ENCODE results near the gene HOXB8. TPM values are rescaled to one million over a fixed set of nuclear protein-coding genes. Genes with fewer than 3 reads are reported as not detected.

HOXB8 gene
- total RNA-seq, 3 donors from 2014 or later (not counting 1 experiment from before 2014, with no cell fraction given) = not detected

- no peak overlapping the region for H3K4me3 ChIP-seq (ENCODE audit: low read length)
- 18% methylated on average over 58 of the region's 58 CpGs for WGBS (ENCODE audit: insufficient coverage)
- peaks cover 74 to 86% of the 10 kb centered on the region in 2 donors for H3K27me3 Mint-ChIP-seq (ENCODE audit: low read depth in 2 of 2)
- intact Hi-C loops (cut with micrococcal nuclease) = no loop called here
- H3K4me1 Mint-ChIP-seq = peaks cover 15 to 27% of the 10 kb centered on the region in 2 donors
- no peak overlapping the region for H3K27ac ChIP-seq (ENCODE audit: low read length)
- ATAC-seq = no peak
- peaks cover 44% of the 10 kb centered on the region for H3K27me3 ChIP-seq (ENCODE audit: control insufficient read depth, insufficient read depth, low read length)
- H3K4me1 ChIP-seq (ENCODE audit: control insufficient read depth, insufficient read depth, low read length) = peaks cover 15% of the 10 kb centered on the region
- no peak overlapping the region for H3K27ac Mint-ChIP-seq
- no peaks in the 10 kb centered on the region for H3K9me3 Mint-ChIP-seq
- no peaks in the 10 kb centered on the region for H3K36me3 ChIP-seq (ENCODE audit: control insufficient read depth, insufficient read depth, low read length)
- no peak overlapping the region for H3K4me3 Mint-ChIP-seq
- TF ChIP-seq, protein P1, sequence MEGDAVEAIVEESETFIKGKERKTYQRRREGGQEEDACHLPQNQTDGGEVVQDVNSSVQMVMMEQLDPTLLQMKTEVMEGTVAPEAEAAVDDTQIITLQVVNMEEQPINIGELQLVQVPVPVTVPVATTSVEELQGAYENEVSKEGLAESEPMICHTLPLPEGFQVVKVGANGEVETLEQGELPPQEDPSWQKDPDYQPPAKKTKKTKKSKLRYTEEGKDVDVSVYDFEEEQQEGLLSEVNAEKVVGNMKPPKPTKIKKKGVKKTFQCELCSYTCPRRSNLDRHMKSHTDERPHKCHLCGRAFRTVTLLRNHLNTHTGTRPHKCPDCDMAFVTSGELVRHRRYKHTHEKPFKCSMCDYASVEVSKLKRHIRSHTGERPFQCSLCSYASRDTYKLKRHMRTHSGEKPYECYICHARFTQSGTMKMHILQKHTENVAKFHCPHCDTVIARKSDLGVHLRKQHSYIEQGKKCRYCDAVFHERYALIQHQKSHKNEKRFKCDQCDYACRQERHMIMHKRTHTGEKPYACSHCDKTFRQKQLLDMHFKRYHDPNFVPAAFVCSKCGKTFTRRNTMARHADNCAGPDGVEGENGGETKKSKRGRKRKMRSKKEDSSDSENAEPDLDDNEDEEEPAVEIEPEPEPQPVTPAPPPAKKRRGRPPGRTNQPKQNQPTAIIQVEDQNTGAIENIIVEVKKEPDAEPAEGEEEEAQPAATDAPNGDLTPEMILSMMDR (IDR thresholded peaks at IDR 0.05) = no peak
- peaks cover 6% of the 10 kb centered on the region for H3K36me3 Mint-ChIP-seq
- no peak for DNase-seq
- H3K9me3 ChIP-seq (ENCODE audit: control insufficient read depth, insufficient read depth, low read length) = no peaks in the 10 kb centered on the region
These were observed 27.2 kb upstream of the HOXB8 start for GRCh38 chr17:48642059-48642842.

GRCh38 chr17:48641541-48642058 lies 26.5 kb upstream of the HOXB8 start:
- peaks cover 44% of the 10 kb centered on the region for H3K27me3 ChIP-seq (ENCODE audit: control insufficient read depth, insufficient read depth, low read length)

DNA sequence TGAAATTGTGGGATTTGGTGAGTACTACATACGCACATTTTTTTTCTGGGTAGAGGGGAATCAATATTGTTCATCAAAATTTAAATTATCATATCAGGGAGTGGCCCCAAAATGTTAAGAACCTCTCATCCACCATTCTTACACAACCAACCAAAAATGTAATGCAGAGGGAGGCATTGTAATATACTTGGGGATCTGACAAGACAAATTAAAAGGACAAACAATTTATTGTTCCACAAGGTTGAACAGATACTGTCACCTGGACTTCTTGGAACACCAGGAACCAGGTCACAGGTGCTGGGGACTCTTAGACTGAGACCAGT lies 25.7 kb upstream of the HOXB8 start:
- TF ChIP-seq, protein P1 (IDR thresholded peaks at IDR 0.05) = no peak
- no peaks in the 10 kb centered on the region for H3K9me3 Mint-ChIP-seq
- ATAC-seq = no peak
- no peak overlapping the region for H3K27ac Mint-ChIP-seq
- Histone ChIP-seq H3K27me3 (ENCODE audit: control insufficient read depth, insufficient read depth, low read length) (peaks cover 42% of the 10 kb centered on the region), H3K9me3 (ENCODE audit: control insufficient read depth, insufficient read depth, low read length) (no peaks in the 10 kb centered on the region), H3K36me3 (ENCODE audit: control insufficient read depth, insufficient read depth, low read length) (no peaks in the 10 kb centered on the region), H3K27ac (ENCODE audit: low read length) (no peak overlapping the region), H3K4me3 (ENCODE audit: low read length) (no peak overlapping the region), H3K4me1 (ENCODE audit: control insufficient read depth, insufficient read depth, low read length) (peaks cover 9% of the 10 kb centered on the region)
- WGBS (ENCODE audit: insufficient coverage) = no CpG with 5 or more reads among the region's 1 CpG
- peaks cover 78 to 97% of the 10 kb centered on the region in 2 donors for H3K27me3 Mint-ChIP-seq (ENCODE audit: low read depth in 2 of 2)
- peaks cover 9 to 20% of the 10 kb centered on the region in 2 donors for H3K4me1 Mint-ChIP-seq
- H3K4me3 Mint-ChIP-seq = no peak overlapping the region
- peaks cover 6% of the 10 kb centered on the region for H3K36me3 Mint-ChIP-seq
- intact Hi-C loops (cut with micrococcal nuclease) = no loop called here
- DNase-seq = no peak

More at GRCh38 chr17:48641541-48642058, 26.5 kb upstream of the HOXB8 start:
- H3K36me3 ChIP-seq (ENCODE audit: control insufficient read depth, insufficient read depth, low read length) = no peaks in the 10 kb centered on the region
- peaks cover 77 to 93% of the 10 kb centered on the region in 2 donors for H3K27me3 Mint-ChIP-seq (ENCODE audit: low read depth in 2 of 2)
- H3K9me3 ChIP-seq (ENCODE audit: control insufficient read depth, insufficient read depth, low read length) = no peaks in the 10 kb centered on the region
- ATAC-seq (no peak), DNase-seq (no peak)
- H3K4me3 Mint-ChIP-seq = no peak overlapping the region
- intact Hi-C loops (cut with micrococcal nuclease) = no loop called here
- 24% methylated on average over 22 of the region's 29 CpGs for WGBS (ENCODE audit: insufficient coverage)
- H3K4me1 ChIP-seq (ENCODE audit: control insufficient read depth, insufficient read depth, low read length) = peaks cover 12% of the 10 kb centered on the region
- TF ChIP-seq, protein P1 (IDR thresholded peaks at IDR 0.05) = no peak
- H3K9me3 Mint-ChIP-seq = no peaks in the 10 kb centered on the region
- H3K4me3 ChIP-seq (ENCODE audit: low read length) = no peak overlapping the region
- H3K27ac Mint-ChIP-seq = no peak overlapping the region
- no peak overlapping the region for H3K27ac ChIP-seq (ENCODE audit: low read length)
- H3K4me1 Mint-ChIP-seq = peaks cover 9 to 25% of the 10 kb centered on the region in 2 donors
- peaks cover 6% of the 10 kb centered on the region for H3K36me3 Mint-ChIP-seq
